ENCODE data around the gene CLEC16A. TPM values are rescaled to one million over a fixed set of nuclear protein-coding genes. Genes with fewer than 3 reads are reported as not detected.

The CLEC16A gene
- total RNA-seq, 1 donor from 2014 or later, result 57.6 TPM

DNA sequence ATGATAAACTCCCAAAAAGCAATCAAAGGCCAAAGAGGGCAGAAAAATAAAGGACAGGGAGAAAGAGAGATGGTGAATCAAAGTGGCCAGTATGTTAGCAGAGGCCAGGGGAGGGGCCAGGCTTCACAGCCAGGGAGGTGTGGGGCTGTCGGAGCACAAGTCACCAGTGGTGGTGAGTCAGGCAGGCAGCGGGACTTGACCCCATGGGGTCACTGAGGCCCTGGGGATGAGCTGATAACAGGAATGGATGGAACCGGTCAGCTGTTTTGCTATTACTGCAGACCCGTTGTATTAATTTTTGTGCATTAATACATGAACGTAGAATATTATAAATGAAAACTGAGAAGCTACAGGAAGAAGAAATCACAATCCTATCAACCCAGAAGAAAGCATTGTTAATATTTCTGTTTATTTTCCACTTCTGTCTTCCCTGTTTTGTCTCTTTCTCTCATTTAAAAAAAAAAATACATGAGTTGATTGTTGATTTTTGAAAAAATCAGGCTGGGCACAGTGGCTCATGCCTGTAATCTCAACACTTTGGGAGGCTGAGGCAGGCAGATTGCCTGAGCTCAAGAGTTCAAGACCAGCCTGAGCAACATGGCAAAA is 204.8 kb downstream of the CLEC16A start:
- no peak overlapping the region for H3K27ac Mint-ChIP-seq
- ChIA-PET CTCF (no interaction called here), POLR2A (interaction anchor here (0.6 to 1.6 kb wide), 2 partner anchors 106 to 145 kb away, joined by 4 read pairs; no protein-coding TSS in a partner anchor)
- ATAC-seq (ENCODE audit: low read depth) (no peak), DNase-seq (no peak)
- peaks cover 12% of the 10 kb centered on the region for H3K4me1 Mint-ChIP-seq
- H3K4me3 Mint-ChIP-seq, result no peak overlapping the region
- no peak for TF ChIP-seq CTCF (IDR thresholded peaks at IDR 0.05)
- H3K27me3 Mint-ChIP-seq, result no peaks in the 10 kb centered on the region
- peaks cover 36% of the 10 kb centered on the region for H3K36me3 Mint-ChIP-seq (ENCODE audit: low read depth)
- H3K9me3 Mint-ChIP-seq, result no peaks in the 10 kb centered on the region
- intact Hi-C loops (cut with micrococcal nuclease), result no loop called here

GRCh38 chr16:11150190-11150589 is 205.8 kb downstream of the CLEC16A start:
- peaks cover 12% of the 10 kb centered on the region for H3K4me1 Mint-ChIP-seq
- no peaks in the 10 kb centered on the region for H3K27me3 Mint-ChIP-seq
- ATAC-seq (ENCODE audit: low read depth), result no peak
- no peak for DNase-seq
- POLR2A ChIA-PET, result interaction anchor here (1.6 kb wide), 1 partner anchor 105 kb away, joined by 4 read pairs; no protein-coding TSS in a partner anchor
- H3K9me3 Mint-ChIP-seq, result no peaks in the 10 kb centered on the region
- peaks cover 38% of the 10 kb centered on the region for H3K36me3 Mint-ChIP-seq (ENCODE audit: low read depth)
- intact Hi-C loops (cut with micrococcal nuclease), result no loop called here
- H3K4me3 Mint-ChIP-seq, result no peak overlapping the region
- H3K27ac Mint-ChIP-seq, result no peak overlapping the region
- CTCF ChIA-PET, result no interaction called here
- TF ChIP-seq CTCF (IDR thresholded peaks at IDR 0.05), result no peak

GRCh38 chr16:11151156-11151884 is 207.0 kb downstream of the CLEC16A start:
- CTCF ChIA-PET, result interaction anchor here (0.6 kb wide), 1 partner anchor 102 kb away, joined by 3 read pairs; no protein-coding TSS in a partner anchor
- H3K9me3 Mint-ChIP-seq, result no peaks in the 10 kb centered on the region

GRCh38 chr16:11151885-11152629 is 207.7 kb downstream of the CLEC16A start:
- ChIA-PET POLR2A (interaction anchor here (1.1 to 1.2 kb wide), 2 partner anchors 58 to 72 kb away, joined by 3 read pairs; no protein-coding TSS in a partner anchor), CTCF (interaction anchor here (0.6 kb wide), 1 partner anchor 103 kb away, joined by 3 read pairs; no protein-coding TSS in a partner anchor)

More at GRCh38 chr16:11151156-11151884, 207.0 kb downstream of the CLEC16A start:
- POLR2A ChIA-PET, result interaction anchor here (0.6 to 1.2 kb wide), 3 partner anchors 8 to 72 kb away, joined by 3 read pairs; no protein-coding TSS in a partner anchor
- H3K4me3 Mint-ChIP-seq, result no peak overlapping the region
- ATAC-seq (ENCODE audit: low read depth) (no peak), DNase-seq (no peak)
- peaks cover 36% of the 10 kb centered on the region for H3K36me3 Mint-ChIP-seq (ENCODE audit: low read depth)
- peaks cover 13% of the 10 kb centered on the region for H3K4me1 Mint-ChIP-seq
- H3K27ac Mint-ChIP-seq, result no peak overlapping the region
- H3K27me3 Mint-ChIP-seq, result no peaks in the 10 kb centered on the region
- intact Hi-C loops (cut with micrococcal nuclease), result no loop called here
- no peak for TF ChIP-seq CTCF (IDR thresholded peaks at IDR 0.05)

More at GRCh38 chr16:11151885-11152629, 207.7 kb downstream of the CLEC16A start:
- no peak for DNase-seq
- H3K27ac Mint-ChIP-seq, result no peak overlapping the region
- no peaks in the 10 kb centered on the region for H3K9me3 Mint-ChIP-seq
- peaks cover 19% of the 10 kb centered on the region for H3K4me1 Mint-ChIP-seq
- TF ChIP-seq CTCF (IDR thresholded peaks at IDR 0.05), result no peak
- H3K27me3 Mint-ChIP-seq, result no peaks in the 10 kb centered on the region
- intact Hi-C loops (cut with micrococcal nuclease), result no loop called here
- peaks cover 34% of the 10 kb centered on the region for H3K36me3 Mint-ChIP-seq (ENCODE audit: low read depth)
- no peak overlapping the region for H3K4me3 Mint-ChIP-seq
- ATAC-seq (ENCODE audit: low read depth), result no peak
